Measurements from ENCODE around the gene LIMS1.
"Not testable (repeated sequence)": the region's sequence is repeated elsewhere in the genome, so short reads cannot be mapped to it uniquely, and the experiment has no call there.

Gene LIMS1

GRCh38 chr2:108552566-108552965 lies 18.3 kb downstream of the LIMS1 start:
- DNase-seq (ENCODE audit: low spot score): no peak

GRCh38 chr2:108553209-108553919 lies 19.1 kb downstream of the LIMS1 start:
- DNase-seq (ENCODE audit: low spot score): no peak

GRCh38 chr2:108554528-108554927 lies 20.3 kb downstream of the LIMS1 start:
- DNase-seq (ENCODE audit: low spot score): no peak

GRCh38 chr2:108555572-108555971 lies 21.3 kb downstream of the LIMS1 start:
- no peak for DNase-seq (ENCODE audit: low spot score)

GRCh38 chr2:108556581-108556980 lies 22.3 kb downstream of the LIMS1 start:
- not testable (repeated sequence) for DNase-seq (ENCODE audit: low spot score)

GRCh38 chr2:108560241-108560811 lies 26.1 kb downstream of the LIMS1 start:
- no peak for DNase-seq (ENCODE audit: low spot score)

GRCh38 chr2:108560895-108561530 lies 26.7 kb downstream of the LIMS1 start:
- no peak for DNase-seq (ENCODE audit: low spot score)

GRCh38 chr2:108562274-108562673 lies 28.0 kb downstream of the LIMS1 start:
- no peak for DNase-seq (ENCODE audit: low spot score)

- no peak for DNase-seq (ENCODE audit: low spot score)
Measured at GRCh38 chr2:108564510-108564909, 30.2 kb downstream of the LIMS1 start.

- DNase-seq (ENCODE audit: low spot score): no peak
Measured at GRCh38 chr2:108565778-108566375, 31.6 kb downstream of the LIMS1 start.

- DNase-seq (ENCODE audit: low spot score): no peak
Measured at GRCh38 chr2:108570416-108570815, 36.1 kb downstream of the LIMS1 start.

- no peak for DNase-seq (ENCODE audit: low spot score)
Measured at GRCh38 chr2:108571286-108571685, 37.0 kb downstream of the LIMS1 start.

GRCh38 chr2:108573061-108573460 lies 38.8 kb downstream of the LIMS1 start:
- DNase-seq (ENCODE audit: low spot score): no peak

- no peak for DNase-seq (ENCODE audit: low spot score)
Measured at GRCh38 chr2:108574332-108574731, 40.1 kb downstream of the LIMS1 start.

GRCh38 chr2:108575132-108575966 lies 41.1 kb downstream of the LIMS1 start:
- DNase-seq (ENCODE audit: low spot score): no peak

GRCh38 chr2:108577099-108577498 lies 42.8 kb downstream of the LIMS1 start:
- no peak for DNase-seq (ENCODE audit: low spot score)

- no peak for DNase-seq (ENCODE audit: low spot score)
Measured at GRCh38 chr2:108579623-108580022, 45.4 kb downstream of the LIMS1 start.

GRCh38 chr2:108580050-108580449 lies 45.8 kb downstream of the LIMS1 start:
- DNase-seq (ENCODE audit: low spot score): no peak

- peak; percentile 67 for DNase-seq (ENCODE audit: low spot score)
Measured at GRCh38 chr2:108583903-108584520, 49.7 kb downstream of the LIMS1 start.

- no peak for DNase-seq (ENCODE audit: low spot score)
Measured at GRCh38 chr2:108585436-108585835, 51.2 kb downstream of the LIMS1 start.

- DNase-seq (ENCODE audit: low spot score): no peak
Measured at GRCh38 chr2:108586116-108586515, 51.8 kb downstream of the LIMS1 start.

GRCh38 chr2:108586631-108587030 lies 52.4 kb downstream of the LIMS1 start:
- no peak for DNase-seq (ENCODE audit: low spot score)
